GM21515 (cell line): ENCODE data around the gene CIZ1.
"Not testable (repeated sequence)": the region's sequence is repeated elsewhere in the genome, so short reads cannot be mapped to it uniquely, and the experiment has no call there.

ENCODE experiments used
- ATAC-seq: cut with Tn5 transposase; IDR thresholded peaks from one replicate; pipeline ENCODE4 v1.9.1; 2021; ENCODE audit not compliant: unreplicated experiment

Gene CIZ1

GRCh38 chr9:128191406-128192046, at the start of gene CIZ1:
Gene CIZ1, minus strand, starts transcription at chr9:128191572. Its CDS starts 715 bp downstream, at chr9:128190857.
- peak; percentile 79 for ATAC-seq

GRCh38 chr9:128233817-128234406, 42.5 kb upstream of the CIZ1 start:
- no peak for ATAC-seq

- ATAC-seq = no peak
Observed at GRCh38 chr9:128232528-128233428, 41.4 kb upstream of the CIZ1 start.

- ATAC-seq = no peak
Observed at GRCh38 chr9:128231638-128232527, 40.5 kb upstream of the CIZ1 start.

GRCh38 chr9:128230897-128231296, 39.5 kb upstream of the CIZ1 start:
- not testable (repeated sequence) for ATAC-seq

GRCh38 chr9:128226412-128226801, 35.0 kb upstream of the CIZ1 start:
- no peak for ATAC-seq

GRCh38 chr9:128225770-128226411, 34.5 kb upstream of the CIZ1 start:
- no peak for ATAC-seq

GRCh38 chr9:128224877-128225276, 33.5 kb upstream of the CIZ1 start:
- no peak for ATAC-seq

GRCh38 chr9:128222880-128223670, 31.7 kb upstream of the CIZ1 start:
- no peak for ATAC-seq

- ATAC-seq = no peak
Observed at GRCh38 chr9:128222026-128222425, 30.7 kb upstream of the CIZ1 start.

GRCh38 chr9:128219831-128220230, 28.5 kb upstream of the CIZ1 start:
- ATAC-seq = no peak

GRCh38 chr9:128218518-128219389, 27.4 kb upstream of the CIZ1 start:
- peak; percentile 84 for ATAC-seq

GRCh38 chr9:128218172-128218517, 26.8 kb upstream of the CIZ1 start:
- ATAC-seq = no peak

GRCh38 chr9:128216781-128217553, 25.6 kb upstream of the CIZ1 start:
- ATAC-seq = no peak

- ATAC-seq = no peak
Observed at GRCh38 chr9:128215491-128216409, 24.4 kb upstream of the CIZ1 start.

GRCh38 chr9:128214571-128215490, 23.5 kb upstream of the CIZ1 start:
- ATAC-seq = no peak
